ENCODE results near the gene MYZAP. TPM values are rescaled to one million over a fixed set of nuclear protein-coding genes. Genes with fewer than 3 reads are reported as not detected.
A peak's percentile ranks its signal among the peaks of the same experiment; 100 is the strongest.

Gene MYZAP
- total RNA-seq, 3 donors from 2014 or later = 12.1 to 23.0 (median 16.7) TPM

DNA sequence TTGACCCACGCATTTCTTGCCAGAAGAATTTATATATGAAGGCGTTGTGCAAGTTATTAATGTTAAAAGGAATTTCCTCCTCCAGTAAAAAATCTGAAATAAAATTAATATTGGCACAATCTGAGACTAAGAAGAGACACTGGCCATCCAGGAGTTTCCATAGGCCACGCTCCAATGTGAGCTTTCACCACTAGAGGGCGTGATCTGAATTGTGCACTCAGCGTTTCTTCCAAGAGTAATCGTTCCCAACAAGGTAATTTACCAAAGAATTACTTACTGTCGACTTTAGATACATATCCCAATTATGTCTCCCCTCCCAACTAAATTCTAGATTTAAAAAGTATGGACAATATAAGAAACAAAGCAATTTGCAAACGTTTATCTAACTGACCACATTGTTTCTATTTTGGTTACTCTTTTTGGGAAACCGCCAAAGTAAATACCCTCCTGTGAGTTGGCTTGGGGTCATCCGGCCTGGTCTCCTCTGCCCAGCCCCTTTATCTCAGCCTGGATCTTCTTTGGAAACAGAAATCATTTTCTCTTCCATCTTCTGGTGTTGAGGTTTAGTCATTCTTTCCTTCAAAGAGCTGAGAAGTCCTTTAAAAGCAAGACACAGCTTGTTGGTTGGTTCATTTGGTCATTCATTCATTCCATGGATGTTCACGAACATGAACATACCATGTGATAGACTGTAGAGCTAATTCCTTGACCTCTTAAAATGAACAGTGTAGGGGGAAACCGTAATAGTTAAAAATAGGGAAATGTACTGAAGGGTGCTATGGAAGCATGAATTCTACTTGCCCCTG, 141.0 kb downstream of the MYZAP start:
- DNase-seq (ENCODE audit: low spot score in 2 of 2) = no peak
- TF ChIP-seq, protein P1, sequence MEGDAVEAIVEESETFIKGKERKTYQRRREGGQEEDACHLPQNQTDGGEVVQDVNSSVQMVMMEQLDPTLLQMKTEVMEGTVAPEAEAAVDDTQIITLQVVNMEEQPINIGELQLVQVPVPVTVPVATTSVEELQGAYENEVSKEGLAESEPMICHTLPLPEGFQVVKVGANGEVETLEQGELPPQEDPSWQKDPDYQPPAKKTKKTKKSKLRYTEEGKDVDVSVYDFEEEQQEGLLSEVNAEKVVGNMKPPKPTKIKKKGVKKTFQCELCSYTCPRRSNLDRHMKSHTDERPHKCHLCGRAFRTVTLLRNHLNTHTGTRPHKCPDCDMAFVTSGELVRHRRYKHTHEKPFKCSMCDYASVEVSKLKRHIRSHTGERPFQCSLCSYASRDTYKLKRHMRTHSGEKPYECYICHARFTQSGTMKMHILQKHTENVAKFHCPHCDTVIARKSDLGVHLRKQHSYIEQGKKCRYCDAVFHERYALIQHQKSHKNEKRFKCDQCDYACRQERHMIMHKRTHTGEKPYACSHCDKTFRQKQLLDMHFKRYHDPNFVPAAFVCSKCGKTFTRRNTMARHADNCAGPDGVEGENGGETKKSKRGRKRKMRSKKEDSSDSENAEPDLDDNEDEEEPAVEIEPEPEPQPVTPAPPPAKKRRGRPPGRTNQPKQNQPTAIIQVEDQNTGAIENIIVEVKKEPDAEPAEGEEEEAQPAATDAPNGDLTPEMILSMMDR (IDR thresholded peaks at IDR 0.05) = peak; percentile 59 to 71 (median 61)
- TF ChIP-seq POLR2A (IDR thresholded peaks at IDR 0.05) = no peak
- TF ChIP-seq POLR2AphosphoS5 (IDR thresholded peaks at IDR 0.05) = no peak
- intact Hi-C loops (cut with DNase I; ENCODE audit: low total_unique reads) = no loop called here
- no peaks in the 10 kb centered on the region for H3K27me3 ChIP-seq
- no peaks in the 10 kb centered on the region for H3K36me3 ChIP-seq
- no peaks in the 10 kb centered on the region for H3K4me1 ChIP-seq
- H3K9me3 ChIP-seq = no peaks in the 10 kb centered on the region
- no peak overlapping the region for H3K4me3 ChIP-seq
- no peak overlapping the region for H3K27ac ChIP-seq

DNA sequence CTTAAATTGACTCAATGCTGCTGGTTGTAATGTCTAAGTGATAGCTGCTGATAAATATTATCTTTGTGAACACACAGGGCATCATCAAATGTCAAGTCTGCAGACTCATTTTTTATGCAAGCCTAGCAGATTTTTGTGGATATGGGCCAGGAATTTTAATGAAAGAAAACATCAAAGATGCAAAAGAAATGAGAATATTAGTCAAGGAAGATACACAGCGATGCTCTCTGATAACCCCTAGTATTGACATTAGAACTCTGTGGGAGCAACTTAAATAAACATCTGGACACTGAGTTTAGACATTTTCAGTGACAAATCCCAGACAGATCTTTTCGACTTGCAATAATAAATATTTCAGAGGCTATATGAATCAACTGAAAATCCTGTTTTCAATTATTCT, 143.2 kb downstream of the MYZAP start:
- H3K9me3 ChIP-seq = no peaks in the 10 kb centered on the region
- no peak for TF ChIP-seq POLR2AphosphoS5 (IDR thresholded peaks at IDR 0.05)
- TF ChIP-seq POLR2A (IDR thresholded peaks at IDR 0.05) = no peak
- TF ChIP-seq, protein P1 (IDR thresholded peaks at IDR 0.05) = no peak
- H3K4me1 ChIP-seq = no peaks in the 10 kb centered on the region
- H3K4me3 ChIP-seq = no peak overlapping the region
- DNase-seq (ENCODE audit: low spot score in 2 of 2) = no peak
- no peaks in the 10 kb centered on the region for H3K36me3 ChIP-seq
- H3K27me3 ChIP-seq = no peaks in the 10 kb centered on the region
- intact Hi-C loops (cut with DNase I; ENCODE audit: low total_unique reads) = no loop called here
- H3K27ac ChIP-seq = no peak overlapping the region

Other genes with a start within 250 kb of the MYZAP start
- gene CGNL1, start 215.4 kb upstream of the MYZAP start, total RNA-seq = 10 to 100 TPM in 2 of 3 donors, 1 to 10 TPM in 1; 5.4 to 24.9 (median 18.4) TPM
- gene POLR2M, start 114.8 kb downstream of the MYZAP start, total RNA-seq = 100 to 1,000 TPM in 2 of 3 donors, 10 to 100 TPM in 1; 63.5 to 194 (median 126) TPM